Islet precursor cell (in vitro differentiated cells): ENCODE results near the gene RHD.
"Not testable (repeated sequence)": the region's sequence is repeated elsewhere in the genome, so short reads cannot be mapped to it uniquely, and the experiment has no call there.

Experiments
- DNase-seq: peaks from one replicate; pipeline ENCODE4 v3.0.0-alpha.2; 2018

RHD gene

GRCh38 chr1:25259813-25260212, 12.5 kb upstream of the RHD start:
- not testable (repeated sequence) for DNase-seq

DNA sequence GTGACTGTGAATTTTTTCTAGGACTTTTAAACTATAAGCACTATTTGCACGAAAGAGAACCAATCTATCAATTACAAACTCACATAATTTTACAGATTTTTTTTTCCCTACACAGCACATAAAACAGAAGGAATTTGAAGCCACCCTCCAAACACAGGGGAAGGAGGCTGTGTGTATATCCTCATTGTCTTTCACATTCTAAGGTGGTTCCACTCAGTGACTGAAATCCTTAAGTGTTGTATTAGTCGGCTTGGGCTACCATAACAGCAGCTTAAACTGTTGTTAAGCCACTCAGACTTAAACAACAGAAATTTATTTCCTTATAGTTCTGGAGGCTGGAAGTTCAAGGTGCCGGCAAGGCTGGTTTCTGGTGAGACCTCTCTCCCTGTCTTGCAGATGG, 12.0 kb upstream of the RHD start:
- DNase-seq = not testable (repeated sequence)

- DNase-seq = not testable (repeated sequence)
Observed at GRCh38 chr1:25266554-25267287, 5.6 kb upstream of the RHD start.

DNA sequence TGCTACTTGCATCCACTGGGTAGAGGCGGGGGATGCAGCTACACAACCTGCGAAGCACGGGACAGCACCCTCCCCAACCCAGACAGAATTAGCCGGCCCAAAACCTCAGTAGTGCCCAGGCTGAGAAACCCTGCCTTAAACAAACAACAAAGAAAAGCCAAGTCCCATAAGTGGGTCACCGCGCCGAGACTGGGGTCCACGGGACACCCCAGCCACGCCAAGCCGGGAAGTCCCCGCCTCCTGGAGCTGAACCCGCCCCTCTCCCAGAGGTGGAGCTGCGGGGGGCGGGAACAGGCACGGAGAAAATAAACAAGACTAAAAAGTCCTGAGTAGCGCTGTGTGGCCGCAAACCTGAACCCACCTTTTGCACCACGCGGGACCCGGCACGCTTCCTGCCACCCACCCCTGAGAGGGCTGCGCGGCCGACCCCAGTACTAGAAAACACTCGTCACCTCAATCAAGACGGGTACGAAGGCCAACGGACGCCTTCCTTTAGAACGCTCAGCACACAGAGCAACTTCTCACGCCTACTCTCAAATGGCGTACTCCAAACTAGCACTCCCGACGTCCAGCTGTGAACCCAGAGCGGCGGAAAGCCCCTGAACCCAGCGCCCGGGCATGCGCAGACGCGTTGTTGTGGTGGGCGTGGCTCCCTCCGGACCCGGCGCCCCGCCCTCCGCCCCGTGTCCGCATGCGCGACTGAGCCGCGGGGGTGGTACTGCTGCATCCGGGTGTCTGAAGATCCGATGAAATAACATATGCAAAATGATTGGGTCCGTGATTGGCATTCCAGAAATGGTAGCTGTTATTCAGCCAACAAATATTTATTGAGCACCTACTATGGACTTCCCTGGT, 4.8 kb upstream of the RHD start:
- DNase-seq = peak; percentile 65

DNA sequence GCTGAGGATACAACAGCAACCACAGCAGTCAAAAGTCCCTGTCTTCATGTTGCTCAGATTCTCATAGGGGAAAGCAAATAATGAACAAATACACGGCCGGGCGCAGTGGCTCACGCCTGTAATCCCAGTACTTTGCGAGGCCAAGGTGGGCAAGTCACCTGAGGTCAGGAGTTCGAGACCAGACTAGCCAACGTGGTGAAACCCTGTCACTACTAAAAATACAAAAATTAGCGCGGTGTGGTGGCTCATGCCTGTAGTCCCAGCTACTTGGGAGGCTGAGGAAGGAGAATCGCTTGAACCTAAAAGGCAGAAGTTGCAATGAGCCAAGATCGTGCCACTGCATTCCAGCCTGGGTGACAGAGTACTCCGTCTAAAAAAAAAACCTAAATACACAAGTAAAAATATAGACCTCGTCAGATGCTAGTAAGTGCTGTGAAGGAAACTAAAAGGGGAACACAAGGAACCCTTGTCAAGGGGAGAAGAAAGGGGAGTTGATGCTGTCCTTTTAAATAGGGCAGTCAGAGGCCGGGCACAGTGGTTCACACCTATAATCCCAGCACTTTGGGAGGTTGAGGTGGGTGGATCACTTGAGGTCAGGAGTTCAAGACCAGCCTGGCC, 4.1 kb upstream of the RHD start:
- DNase-seq = not testable (repeated sequence)

DNA sequence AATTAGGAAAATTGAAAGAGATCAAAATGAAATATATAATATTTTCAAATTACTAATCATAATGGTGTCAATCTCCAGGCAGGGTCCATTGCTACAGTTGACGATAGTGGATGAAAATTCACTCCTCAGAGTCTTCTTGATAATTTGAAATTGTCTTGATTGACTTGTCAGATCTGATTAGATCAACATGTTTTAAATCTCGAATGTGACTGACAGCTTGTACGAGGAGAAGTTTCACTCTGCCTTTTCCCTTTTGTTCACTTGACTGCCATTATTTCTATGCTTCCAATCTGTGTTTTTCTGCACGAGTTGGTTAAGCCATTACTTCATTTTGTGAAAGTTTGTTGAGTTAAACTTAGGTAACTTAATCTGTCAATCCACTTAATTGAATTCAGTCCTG, 3.3 kb downstream of the RHD start:
- not testable (repeated sequence) for DNase-seq

DNA sequence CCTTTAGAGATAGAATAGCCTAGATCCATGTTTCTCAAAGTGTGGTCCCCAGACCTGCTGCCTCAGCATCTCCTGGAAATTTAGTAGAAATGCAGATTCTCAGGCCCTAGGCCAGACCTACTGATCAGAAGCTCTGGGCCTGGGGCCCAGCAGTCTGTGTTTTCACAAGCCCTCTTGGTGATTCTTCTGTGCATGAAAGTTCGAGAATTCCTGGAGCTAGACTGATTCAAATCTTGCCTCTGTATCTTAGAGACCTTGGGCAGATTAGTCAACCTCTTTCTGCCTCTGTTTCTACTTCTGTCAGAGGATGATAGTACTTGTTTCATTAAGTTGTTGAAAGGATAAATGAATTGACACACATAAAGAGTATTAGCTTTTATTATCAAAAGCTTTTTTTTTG, 5.0 kb downstream of the RHD start:
- DNase-seq = not testable (repeated sequence)

GRCh38 chr1:25278358-25278757, 6.0 kb downstream of the RHD start:
- DNase-seq = not testable (repeated sequence)

DNA sequence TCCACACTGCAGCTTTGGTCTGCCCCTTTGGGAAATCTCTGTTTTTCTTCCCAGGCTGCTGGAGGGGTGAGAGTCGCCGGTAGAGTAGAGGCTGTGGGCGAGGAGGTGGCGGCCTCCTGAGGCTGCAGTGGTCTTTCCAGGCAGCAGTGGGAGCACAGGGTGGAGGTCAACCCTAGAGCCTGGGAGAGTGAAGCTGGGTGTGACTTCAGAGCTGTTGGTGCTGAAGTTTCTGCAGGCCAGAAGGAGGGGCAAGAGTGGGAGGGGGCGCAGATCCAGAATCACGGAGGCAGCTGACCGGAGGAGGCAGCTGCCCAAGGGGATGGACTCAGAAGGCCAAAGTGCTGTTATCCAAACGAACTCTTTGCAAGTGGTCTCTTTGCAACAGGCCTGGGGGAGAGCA, 6.5 kb downstream of the RHD start:
- DNase-seq = not testable (repeated sequence)

- not testable (repeated sequence) for DNase-seq
Observed at GRCh38 chr1:25279693-25280111, 7.4 kb downstream of the RHD start.

DNA sequence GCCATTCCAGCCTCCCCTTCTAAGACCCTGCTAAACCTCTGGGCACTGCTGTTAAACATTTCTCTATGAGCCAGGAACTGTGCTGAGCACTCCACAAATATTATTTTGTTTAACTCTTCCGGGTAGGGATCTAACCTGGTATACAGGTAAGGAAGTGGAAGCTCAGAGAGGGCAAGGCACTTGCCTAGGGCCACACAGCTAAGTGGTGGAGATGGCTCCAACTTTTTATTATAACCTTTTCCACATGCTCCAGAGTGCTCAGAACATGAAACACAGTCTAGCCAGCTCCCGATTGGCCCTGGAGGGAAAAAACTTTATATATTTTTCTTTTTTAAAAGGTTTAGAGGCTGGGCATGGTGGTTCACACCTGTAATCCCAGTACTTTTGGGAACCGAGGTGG, 13.6 kb downstream of the RHD start:
- DNase-seq = not testable (repeated sequence)

DNA sequence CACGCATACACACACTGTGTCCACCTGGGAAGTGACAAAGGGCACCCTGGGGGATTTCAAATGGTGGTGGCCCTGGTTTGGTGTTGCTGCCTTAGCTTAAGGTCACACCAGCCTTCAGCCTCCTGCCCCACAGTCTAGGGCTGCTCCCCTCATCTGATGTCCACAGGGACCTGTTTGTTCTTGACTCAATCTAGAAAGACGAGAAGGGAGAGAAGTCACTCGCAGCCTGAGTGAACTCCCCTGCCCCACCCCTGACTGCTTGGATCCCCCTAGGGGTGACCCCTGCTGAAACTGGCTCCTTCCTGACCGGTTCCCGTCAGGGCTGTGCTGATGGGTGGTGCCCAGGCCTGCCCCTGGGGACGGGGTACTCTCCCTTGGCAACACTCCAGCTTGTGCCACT, 14.9 kb downstream of the RHD start:
- not testable (repeated sequence) for DNase-seq

DNA sequence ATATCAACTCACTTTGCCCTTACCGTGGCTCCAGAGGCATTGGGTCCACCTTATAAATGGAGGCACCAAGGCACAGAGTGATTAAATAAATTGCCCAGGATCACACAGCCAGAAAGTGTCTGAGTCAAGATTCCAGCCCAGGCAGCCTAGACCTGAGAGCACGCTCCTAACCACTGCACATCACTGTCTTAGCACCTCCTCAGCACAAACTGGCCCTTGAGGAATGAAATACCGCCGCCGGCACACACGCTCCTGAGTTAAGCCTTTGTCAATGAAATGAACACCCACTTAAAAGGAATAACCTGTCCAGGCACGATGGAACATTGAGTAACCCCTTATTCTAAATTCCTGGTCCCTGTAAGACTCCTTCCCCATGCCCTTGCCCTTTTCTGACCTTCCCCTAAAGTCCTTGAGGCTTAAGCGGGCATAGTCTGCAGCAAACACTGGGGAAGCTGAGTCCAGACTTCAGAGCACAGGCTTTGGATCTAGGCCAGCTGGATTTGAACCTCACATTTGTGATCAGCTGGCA, 16.3 kb downstream of the RHD start:
- DNase-seq = not testable (repeated sequence)

GRCh38 chr1:25290043-25290442, 17.7 kb downstream of the RHD start:
- DNase-seq = not testable (repeated sequence)

GRCh38 chr1:25293426-25293825, 21.1 kb downstream of the RHD start:
- DNase-seq = not testable (repeated sequence)

DNA sequence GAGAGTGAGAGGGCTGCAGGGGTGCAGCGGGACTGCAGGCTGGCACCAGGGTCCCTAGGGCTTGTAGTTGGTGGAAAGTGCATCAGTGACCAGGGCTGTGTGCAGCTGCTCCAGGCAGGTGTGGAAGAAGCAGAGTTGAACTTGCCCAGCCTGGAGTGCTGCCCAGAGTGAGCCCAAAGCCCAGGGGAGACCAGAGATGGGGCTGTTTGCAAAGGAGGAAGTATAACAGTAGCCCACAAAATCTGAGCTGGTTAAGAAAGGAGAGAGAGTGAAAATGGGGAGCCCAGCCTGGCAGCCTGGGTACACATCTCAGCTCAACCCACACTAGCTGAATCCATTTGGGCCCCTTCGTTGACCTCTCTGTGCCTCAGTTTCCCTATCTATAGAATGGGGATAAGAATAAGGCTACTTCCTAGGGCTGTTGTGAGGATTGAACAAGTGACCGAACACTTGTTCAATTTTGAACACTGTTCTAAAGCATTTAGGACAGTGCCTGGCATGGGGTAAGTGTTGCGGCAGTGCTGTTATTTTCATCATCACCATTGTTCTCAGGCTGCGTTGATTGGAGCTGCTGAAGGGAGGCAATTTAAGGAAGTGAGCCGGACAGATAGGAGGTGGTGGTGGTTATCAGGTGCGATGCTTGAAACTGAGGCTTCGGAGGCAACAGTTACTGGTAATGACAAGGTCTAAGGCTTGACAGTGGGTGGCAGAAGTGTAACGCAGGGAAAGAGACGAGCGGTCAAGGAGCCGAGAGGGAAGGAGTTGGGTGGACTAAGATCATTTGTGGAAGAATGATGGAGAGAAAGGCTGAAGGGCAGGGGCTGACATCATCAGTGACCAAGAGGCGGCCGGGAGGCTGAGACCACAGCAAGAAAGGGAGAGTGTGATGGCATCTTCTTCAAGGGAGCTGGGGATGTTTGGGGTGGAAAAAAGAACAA, 22.8 kb downstream of the RHD start:
- DNase-seq = not testable (repeated sequence)

- DNase-seq = not testable (repeated sequence)
Observed at GRCh38 chr1:25296501-25296900, 24.2 kb downstream of the RHD start.

- DNase-seq = not testable (repeated sequence)
Observed at GRCh38 chr1:25300729-25301128, 28.4 kb downstream of the RHD start.

- DNase-seq = not testable (repeated sequence)
Observed at GRCh38 chr1:25302330-25302729, 30.0 kb downstream of the RHD start.

- DNase-seq = not testable (repeated sequence)
Observed at GRCh38 chr1:25304936-25305335, 32.6 kb downstream of the RHD start.

- not testable (repeated sequence) for DNase-seq
Observed at GRCh38 chr1:25308168-25308567, 35.9 kb downstream of the RHD start.

DNA sequence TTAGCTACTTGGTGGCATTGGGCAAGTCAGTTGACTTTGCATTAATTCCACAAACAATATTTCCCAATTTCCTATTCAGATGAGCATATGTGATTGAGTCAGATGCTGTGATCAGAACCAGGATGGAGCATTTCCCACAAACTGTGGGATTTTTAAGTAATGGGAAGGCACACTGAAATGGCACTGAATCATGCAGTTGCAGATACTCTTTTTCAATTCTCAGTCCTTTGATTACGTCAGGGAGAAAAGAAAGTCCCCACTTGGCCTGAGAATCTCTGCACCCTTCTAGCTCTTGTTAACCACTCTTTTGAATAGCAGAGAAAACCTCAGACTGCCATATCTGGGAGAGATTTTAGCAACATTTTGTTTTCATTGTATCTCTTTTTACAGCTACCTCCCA, 36.8 kb downstream of the RHD start:
- DNase-seq = not testable (repeated sequence)
